Measurements from ENCODE around the gene ANGPTL2. TPM values are rescaled to one million over a fixed set of nuclear protein-coding genes. Genes with fewer than 3 reads are reported as not detected.

Gene ANGPTL2
- total RNA-seq, 1 donor from 2014 or later = 17.5 TPM

DNA sequence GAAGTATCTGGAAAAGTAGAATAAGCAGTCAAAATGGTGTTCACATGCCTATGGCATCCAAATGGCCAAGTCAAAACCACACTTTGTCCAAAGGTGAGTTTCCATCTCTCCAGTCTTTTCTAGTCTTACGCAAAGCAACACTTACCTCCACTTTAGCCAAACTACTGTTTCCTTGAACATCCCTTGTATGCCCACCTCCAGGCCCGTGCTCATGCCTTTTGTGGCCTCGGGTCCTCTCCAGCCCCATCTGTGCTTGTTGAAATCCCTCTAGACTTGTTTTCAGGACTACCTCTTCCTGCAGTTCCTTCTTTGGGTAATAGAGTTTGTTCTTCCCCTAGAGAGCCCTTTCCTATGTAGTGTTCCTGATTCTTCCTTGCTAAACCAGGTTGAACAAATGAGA lies 61.0 kb downstream of the ANGPTL2 start:
- peaks cover 2% of the 10 kb centered on the region for H3K27me3 Mint-ChIP-seq (ENCODE audit: low read depth, unreplicated experiment)
- H2AFZ ChIP-seq (ENCODE audit: low read depth, low read length) = no peak overlapping the region
- H3K27me3 ChIP-seq (ENCODE audit: insufficient read depth, low read length) = no peaks in the 10 kb centered on the region
- no peak for FAIRE-seq
- H3K4me2 ChIP-seq (ENCODE audit: low read length) = no peak overlapping the region
- no peak overlapping the region for H3K9ac ChIP-seq (ENCODE audit: low read length)
- no peaks in the 10 kb centered on the region for H3K36me3 ChIP-seq (ENCODE audit: insufficient read depth, low read length)
- H3K36me3 Mint-ChIP-seq (ENCODE audit: low read depth, unreplicated experiment) = no peaks in the 10 kb centered on the region
- no peaks in the 10 kb centered on the region for H3K9me3 ChIP-seq (ENCODE audit: insufficient read depth, low read depth, low read length)
- no peak overlapping the region for H3K4me3 Mint-ChIP-seq (ENCODE audit: unreplicated experiment)
- H4K20me1 ChIP-seq (ENCODE audit: insufficient read depth, low read length) = no peaks in the 10 kb centered on the region
- no peak overlapping the region for H3K4me3 ChIP-seq (ENCODE audit: insufficient read depth, low read depth, low read length)
- H3K9me3 Mint-ChIP-seq (ENCODE audit: unreplicated experiment) = no peaks in the 10 kb centered on the region
- DNase-seq (ENCODE audit: low read depth) = no peak
- no peak overlapping the region for H3K27ac Mint-ChIP-seq (ENCODE audit: unreplicated experiment)
- no peak for TF ChIP-seq EZH2 (IDR thresholded peaks at IDR 0.05; ENCODE audit: insufficient read depth, low read length)
- TF ChIP-seq, protein P1, sequence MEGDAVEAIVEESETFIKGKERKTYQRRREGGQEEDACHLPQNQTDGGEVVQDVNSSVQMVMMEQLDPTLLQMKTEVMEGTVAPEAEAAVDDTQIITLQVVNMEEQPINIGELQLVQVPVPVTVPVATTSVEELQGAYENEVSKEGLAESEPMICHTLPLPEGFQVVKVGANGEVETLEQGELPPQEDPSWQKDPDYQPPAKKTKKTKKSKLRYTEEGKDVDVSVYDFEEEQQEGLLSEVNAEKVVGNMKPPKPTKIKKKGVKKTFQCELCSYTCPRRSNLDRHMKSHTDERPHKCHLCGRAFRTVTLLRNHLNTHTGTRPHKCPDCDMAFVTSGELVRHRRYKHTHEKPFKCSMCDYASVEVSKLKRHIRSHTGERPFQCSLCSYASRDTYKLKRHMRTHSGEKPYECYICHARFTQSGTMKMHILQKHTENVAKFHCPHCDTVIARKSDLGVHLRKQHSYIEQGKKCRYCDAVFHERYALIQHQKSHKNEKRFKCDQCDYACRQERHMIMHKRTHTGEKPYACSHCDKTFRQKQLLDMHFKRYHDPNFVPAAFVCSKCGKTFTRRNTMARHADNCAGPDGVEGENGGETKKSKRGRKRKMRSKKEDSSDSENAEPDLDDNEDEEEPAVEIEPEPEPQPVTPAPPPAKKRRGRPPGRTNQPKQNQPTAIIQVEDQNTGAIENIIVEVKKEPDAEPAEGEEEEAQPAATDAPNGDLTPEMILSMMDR (IDR thresholded peaks at IDR 0.05; ENCODE audit: insufficient read depth, low read depth, low read length) = no peak
- H3K79me2 ChIP-seq (ENCODE audit: insufficient read depth, low read length) = no peaks in the 10 kb centered on the region
- H3K27ac ChIP-seq (ENCODE audit: low read depth, low read length) = no peak overlapping the region
- H3K4me1 Mint-ChIP-seq (ENCODE audit: low read depth, unreplicated experiment) = peaks cover 9% of the 10 kb centered on the region
- H3K4me1 ChIP-seq (ENCODE audit: insufficient read depth, low read length) = no peaks in the 10 kb centered on the region

- Mint-ChIP-seq H3K36me3 (ENCODE audit: low read depth, unreplicated experiment) (no peaks in the 10 kb centered on the region), H3K27ac (ENCODE audit: unreplicated experiment) (no peak overlapping the region), H3K27me3 (ENCODE audit: low read depth, unreplicated experiment) (peaks cover 2% of the 10 kb centered on the region), H3K4me1 (ENCODE audit: low read depth, unreplicated experiment) (peaks cover 7% of the 10 kb centered on the region), H3K9me3 (ENCODE audit: unreplicated experiment) (no peaks in the 10 kb centered on the region), H3K4me3 (ENCODE audit: unreplicated experiment) (no peak overlapping the region)
- Histone ChIP-seq H2AFZ (ENCODE audit: low read depth, low read length) (no peak overlapping the region), H3K27ac (ENCODE audit: low read depth, low read length) (no peak overlapping the region), H3K9me3 (ENCODE audit: insufficient read depth, low read depth, low read length) (no peaks in the 10 kb centered on the region), H3K4me1 (ENCODE audit: insufficient read depth, low read length) (no peaks in the 10 kb centered on the region), H3K27me3 (ENCODE audit: insufficient read depth, low read length) (peaks cover 3% of the 10 kb centered on the region), H4K20me1 (ENCODE audit: insufficient read depth, low read length) (no peaks in the 10 kb centered on the region), H3K4me2 (ENCODE audit: low read length) (no peak overlapping the region), H3K4me3 (ENCODE audit: insufficient read depth, low read depth, low read length) (no peak overlapping the region), H3K36me3 (ENCODE audit: insufficient read depth, low read length) (no peaks in the 10 kb centered on the region), H3K79me2 (ENCODE audit: insufficient read depth, low read length) (no peaks in the 10 kb centered on the region), H3K9ac (ENCODE audit: low read length) (no peak overlapping the region)
- DNase-seq (ENCODE audit: low read depth) (no peak), FAIRE-seq (no peak)
- TF ChIP-seq EZH2 (IDR thresholded peaks at IDR 0.05; ENCODE audit: insufficient read depth, low read length) = no peak
- TF ChIP-seq, protein P1 (IDR thresholded peaks at IDR 0.05; ENCODE audit: insufficient read depth, low read depth, low read length) = no peak
These were observed 62.6 kb downstream of the ANGPTL2 start for GRCh38 chr9:127059765-127060361.

GRCh38 chr9:127059030-127059429 lies 63.4 kb downstream of the ANGPTL2 start:
- no peak overlapping the region for H3K4me3 ChIP-seq (ENCODE audit: insufficient read depth, low read depth, low read length)
- no peaks in the 10 kb centered on the region for H4K20me1 ChIP-seq (ENCODE audit: insufficient read depth, low read length)
- H3K9ac ChIP-seq (ENCODE audit: low read length) = no peak overlapping the region
- H3K36me3 Mint-ChIP-seq (ENCODE audit: low read depth, unreplicated experiment) = no peaks in the 10 kb centered on the region
- no peaks in the 10 kb centered on the region for H3K4me1 ChIP-seq (ENCODE audit: insufficient read depth, low read length)
- no peaks in the 10 kb centered on the region for H3K9me3 ChIP-seq (ENCODE audit: insufficient read depth, low read depth, low read length)
- peaks cover 3% of the 10 kb centered on the region for H3K27me3 ChIP-seq (ENCODE audit: insufficient read depth, low read length)
- H3K36me3 ChIP-seq (ENCODE audit: insufficient read depth, low read length) = no peaks in the 10 kb centered on the region
- no peak overlapping the region for H3K27ac Mint-ChIP-seq (ENCODE audit: unreplicated experiment)
- peaks cover 2% of the 10 kb centered on the region for H3K27me3 Mint-ChIP-seq (ENCODE audit: low read depth, unreplicated experiment)
- H3K4me2 ChIP-seq (ENCODE audit: low read length) = no peak overlapping the region
- H3K27ac ChIP-seq (ENCODE audit: low read depth, low read length) = no peak overlapping the region
- TF ChIP-seq EZH2 (IDR thresholded peaks at IDR 0.05; ENCODE audit: insufficient read depth, low read length) = no peak
- TF ChIP-seq, protein P1 (IDR thresholded peaks at IDR 0.05; ENCODE audit: insufficient read depth, low read depth, low read length) = no peak
- no peak overlapping the region for H2AFZ ChIP-seq (ENCODE audit: low read depth, low read length)
- no peaks in the 10 kb centered on the region for H3K9me3 Mint-ChIP-seq (ENCODE audit: unreplicated experiment)
- H3K79me2 ChIP-seq (ENCODE audit: insufficient read depth, low read length) = no peaks in the 10 kb centered on the region
- DNase-seq (ENCODE audit: low read depth) (no peak), FAIRE-seq (no peak)
- H3K4me1 Mint-ChIP-seq (ENCODE audit: low read depth, unreplicated experiment) = peaks cover 7% of the 10 kb centered on the region
- no peak overlapping the region for H3K4me3 Mint-ChIP-seq (ENCODE audit: unreplicated experiment)

All from astrocyte (in vitro differentiated cells and primary cell).